BE2C (cell line): Measurements from ENCODE around the gene CHST7.

Experiments
- DNase-seq: peaks from one replicate; pipeline ENCODE4 v3.0.0-alpha.2; 2020
- H3K27me3 ChIP-seq: fragments of 250-450 bp; sonication (Bioruptor Pico); 2 replicates; pipeline ENCODE4 v1.5.1; 2020; ENCODE audit warnings: mild to moderate bottlenecking
- H3K36me3 ChIP-seq: fragments of 250-450 bp; sonication (Bioruptor Pico); 2 replicates; pipeline ENCODE4 v1.5.1; 2020; ENCODE audit warnings: mild to moderate bottlenecking
- H3K4me1 ChIP-seq: fragments of 250-450 bp; sonication (Bioruptor Pico); 2 replicates; pipeline ENCODE4 v1.5.1; 2020
- H3K4me3 ChIP-seq: 2 replicates; pipeline ENCODE4 v1.5.1; 2011; ENCODE audit warnings: low read depth, low read length
- H3K9me3 ChIP-seq: fragments of 250-450 bp; sonication (Bioruptor Pico); 2 replicates; pipeline ENCODE4 v1.5.1; 2020
- TF ChIP-seq, protein P1 (sequence below): IDR thresholded peaks from 2 replicates; pipeline ENCODE4 v1.5.1; 2012; ENCODE audit warnings: mild to moderate bottlenecking, low read depth, low read length

The CHST7 gene

DNA sequence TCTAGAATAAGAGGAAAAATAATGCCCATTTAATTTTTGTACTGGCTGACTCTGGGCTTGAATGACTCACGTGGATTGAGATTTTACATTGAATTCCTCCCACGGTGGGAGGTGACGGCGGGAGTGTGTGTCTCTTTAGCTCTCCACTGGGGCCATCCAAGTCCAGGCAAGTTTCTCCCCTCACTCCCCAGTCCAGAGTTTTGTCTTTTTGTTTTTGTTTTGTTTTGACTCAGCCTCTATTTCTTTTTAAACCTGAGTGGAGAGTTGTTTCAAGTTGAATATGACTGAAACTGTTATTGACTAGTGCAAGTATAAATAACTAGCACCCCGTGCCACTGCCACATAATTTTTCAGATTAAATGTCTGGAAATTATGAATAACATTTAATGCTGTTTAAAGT lies 13.6 kb downstream of the CHST7 start:
- Histone ChIP-seq H3K27me3 (no peaks in the 10 kb centered on the region), H3K36me3 (no peaks in the 10 kb centered on the region), H3K4me3 (no peak overlapping the region), H3K4me1 (no peaks in the 10 kb centered on the region), H3K9me3 (no peaks in the 10 kb centered on the region)
- no peak for DNase-seq
- TF ChIP-seq, protein P1, sequence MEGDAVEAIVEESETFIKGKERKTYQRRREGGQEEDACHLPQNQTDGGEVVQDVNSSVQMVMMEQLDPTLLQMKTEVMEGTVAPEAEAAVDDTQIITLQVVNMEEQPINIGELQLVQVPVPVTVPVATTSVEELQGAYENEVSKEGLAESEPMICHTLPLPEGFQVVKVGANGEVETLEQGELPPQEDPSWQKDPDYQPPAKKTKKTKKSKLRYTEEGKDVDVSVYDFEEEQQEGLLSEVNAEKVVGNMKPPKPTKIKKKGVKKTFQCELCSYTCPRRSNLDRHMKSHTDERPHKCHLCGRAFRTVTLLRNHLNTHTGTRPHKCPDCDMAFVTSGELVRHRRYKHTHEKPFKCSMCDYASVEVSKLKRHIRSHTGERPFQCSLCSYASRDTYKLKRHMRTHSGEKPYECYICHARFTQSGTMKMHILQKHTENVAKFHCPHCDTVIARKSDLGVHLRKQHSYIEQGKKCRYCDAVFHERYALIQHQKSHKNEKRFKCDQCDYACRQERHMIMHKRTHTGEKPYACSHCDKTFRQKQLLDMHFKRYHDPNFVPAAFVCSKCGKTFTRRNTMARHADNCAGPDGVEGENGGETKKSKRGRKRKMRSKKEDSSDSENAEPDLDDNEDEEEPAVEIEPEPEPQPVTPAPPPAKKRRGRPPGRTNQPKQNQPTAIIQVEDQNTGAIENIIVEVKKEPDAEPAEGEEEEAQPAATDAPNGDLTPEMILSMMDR, result no peak

DNA sequence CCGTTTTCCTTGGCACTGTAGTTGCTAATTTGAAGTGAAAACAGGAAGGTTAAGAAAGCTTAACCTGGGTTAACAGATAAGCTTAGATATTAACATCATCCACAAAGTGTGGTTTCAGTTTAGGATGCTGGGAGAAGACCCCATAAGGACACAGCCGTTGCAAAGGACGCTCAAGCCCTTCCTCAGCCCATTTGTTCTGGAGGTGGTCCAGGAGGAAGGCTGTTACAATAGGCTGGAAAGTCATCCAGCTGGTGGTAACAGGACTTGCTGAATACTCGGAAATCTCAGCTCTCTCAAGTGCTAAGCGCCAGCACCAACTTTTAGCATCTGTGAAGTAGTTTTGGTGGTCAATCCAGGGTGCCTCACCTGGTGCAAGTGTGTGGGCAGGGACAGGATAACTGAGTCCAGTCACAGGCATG lies 14.2 kb downstream of the CHST7 start:
- no peak overlapping the region for H3K4me3 ChIP-seq
- DNase-seq, result no peak
- H3K27me3 ChIP-seq, result no peaks in the 10 kb centered on the region

DNA sequence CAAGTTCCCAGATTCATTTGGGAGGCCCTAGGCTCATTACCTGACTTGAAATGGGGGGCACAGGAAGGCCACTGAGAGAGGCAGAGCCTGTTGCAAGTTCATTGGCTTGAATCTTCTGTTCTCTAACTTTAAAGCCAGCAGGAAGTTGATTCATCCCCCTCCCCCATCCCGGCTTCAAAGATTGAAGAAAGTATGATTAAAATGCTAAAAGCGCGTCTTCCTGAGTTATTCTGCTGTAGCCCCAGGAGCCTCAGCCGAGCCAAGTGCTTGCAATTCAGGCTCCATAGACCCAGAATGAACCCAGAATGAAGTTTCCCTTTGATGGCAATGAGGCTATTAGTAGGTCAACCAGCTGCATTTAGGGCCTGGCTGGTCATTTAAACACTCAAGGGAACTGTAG lies 14.7 kb downstream of the CHST7 start:
- no peaks in the 10 kb centered on the region for H3K27me3 ChIP-seq
- H3K36me3 ChIP-seq, result no peaks in the 10 kb centered on the region
- H3K4me1 ChIP-seq, result no peaks in the 10 kb centered on the region
- DNase-seq, result no peak
- TF ChIP-seq, protein P1, result no peak
- H3K4me3 ChIP-seq, result no peak overlapping the region
- H3K9me3 ChIP-seq, result no peaks in the 10 kb centered on the region

More for the DNA sequence above, 14.2 kb downstream of the CHST7 start:
- H3K9me3 ChIP-seq, result no peaks in the 10 kb centered on the region
- TF ChIP-seq, protein P1, result no peak
- H3K36me3 ChIP-seq, result no peaks in the 10 kb centered on the region
- no peaks in the 10 kb centered on the region for H3K4me1 ChIP-seq

DNA sequence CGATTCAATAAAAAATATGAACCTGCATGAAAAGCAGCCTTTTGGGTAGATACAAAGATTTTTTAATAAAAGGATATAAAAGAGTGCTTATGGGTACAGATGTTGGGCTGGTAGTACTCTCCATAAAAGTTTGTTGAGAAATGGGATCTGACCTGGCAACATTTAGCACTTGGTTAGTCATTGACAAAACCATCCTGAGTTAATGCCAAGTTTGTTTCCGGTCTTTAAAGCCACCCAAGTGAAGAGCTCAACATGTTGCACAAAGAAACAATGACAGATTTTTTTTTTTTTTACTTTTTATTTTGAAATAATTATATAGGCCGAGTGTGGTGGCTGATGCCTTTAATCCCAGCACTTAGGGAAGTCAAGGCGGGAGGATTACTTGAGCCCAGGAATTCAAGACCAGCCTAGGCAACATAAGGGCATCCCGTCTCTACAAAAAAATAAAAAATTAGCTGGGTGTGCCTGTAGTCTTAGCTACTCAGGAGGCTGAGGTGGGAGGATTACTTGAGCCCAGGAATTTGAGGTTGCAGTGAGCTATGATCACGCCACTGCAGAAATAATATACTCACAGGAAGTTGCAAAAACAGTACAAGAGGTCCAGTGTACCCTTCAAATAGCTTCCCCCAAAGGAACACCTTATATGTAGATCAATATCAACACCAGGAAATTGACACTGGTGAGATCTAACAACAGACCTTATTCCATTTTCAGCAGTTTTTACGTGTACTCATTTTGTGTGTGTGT lies 16.6 kb downstream of the CHST7 start:
- H3K4me3 ChIP-seq, result no peak overlapping the region
- H3K9me3 ChIP-seq, result no peaks in the 10 kb centered on the region
- H3K27me3 ChIP-seq, result no peaks in the 10 kb centered on the region
- no peaks in the 10 kb centered on the region for H3K36me3 ChIP-seq
- no peaks in the 10 kb centered on the region for H3K4me1 ChIP-seq
- TF ChIP-seq, protein P1, result no peak
- DNase-seq, result no peak

DNA sequence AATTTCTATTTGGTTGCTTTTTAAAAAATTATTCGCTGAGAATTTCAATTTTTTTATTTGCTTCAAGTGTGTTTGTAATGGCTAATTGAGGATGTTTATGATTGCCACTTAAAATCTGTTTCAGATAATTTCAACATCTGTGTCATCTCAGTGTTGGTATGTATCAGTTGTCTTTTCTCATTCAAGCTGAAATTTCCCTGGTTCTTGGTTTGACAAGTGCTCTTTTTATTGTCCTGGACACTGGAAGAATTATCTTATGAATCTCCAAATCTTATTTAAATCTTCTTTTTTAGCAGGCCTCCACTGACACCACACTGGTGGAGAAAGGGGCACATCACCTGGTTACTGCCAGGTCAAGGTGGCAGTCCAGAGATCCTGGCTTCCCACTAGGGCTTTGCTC lies 21.5 kb downstream of the CHST7 start:
- TF ChIP-seq, protein P1, result no peak
- Histone ChIP-seq H3K27me3 (no peaks in the 10 kb centered on the region), H3K36me3 (no peaks in the 10 kb centered on the region), H3K4me3 (no peak overlapping the region), H3K4me1 (no peaks in the 10 kb centered on the region), H3K9me3 (no peaks in the 10 kb centered on the region)
- no peak for DNase-seq

DNA sequence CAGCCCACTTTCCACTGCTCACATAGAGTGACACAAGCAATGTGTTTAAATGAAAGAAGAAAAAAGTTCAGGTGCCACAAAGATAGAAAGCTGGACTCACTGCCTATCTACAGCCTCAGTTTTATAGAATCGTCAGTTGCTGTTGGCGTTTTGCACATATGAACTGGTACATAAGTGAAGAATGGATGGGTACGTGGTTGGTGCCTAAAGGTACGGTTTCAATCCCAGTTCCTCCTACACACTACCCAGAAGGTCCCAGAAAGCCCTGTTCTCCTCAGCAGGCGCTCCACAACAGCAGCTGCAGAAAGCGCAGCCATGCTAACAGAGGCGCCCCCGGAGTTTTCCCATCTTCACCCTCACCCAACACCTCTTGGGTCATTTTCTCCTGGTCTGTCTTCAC lies 23.6 kb downstream of the CHST7 start:
- no peak for DNase-seq
- Histone ChIP-seq H3K36me3 (no peaks in the 10 kb centered on the region), H3K9me3 (no peaks in the 10 kb centered on the region)

More for the DNA sequence above, 23.6 kb downstream of the CHST7 start:
- H3K4me3 ChIP-seq, result no peak overlapping the region
- no peaks in the 10 kb centered on the region for H3K4me1 ChIP-seq
- H3K27me3 ChIP-seq, result no peaks in the 10 kb centered on the region
- TF ChIP-seq, protein P1, result no peak
